Measurements from ENCODE around the gene FAM181A. TPM values are rescaled to one million over a fixed set of nuclear protein-coding genes. Genes with fewer than 3 reads are reported as not detected.
A peak's percentile ranks its signal among the peaks of the same experiment; 100 is the strongest.

The FAM181A gene
- total RNA-seq, 2 experiments from 2014 or later = not detected

DNA sequence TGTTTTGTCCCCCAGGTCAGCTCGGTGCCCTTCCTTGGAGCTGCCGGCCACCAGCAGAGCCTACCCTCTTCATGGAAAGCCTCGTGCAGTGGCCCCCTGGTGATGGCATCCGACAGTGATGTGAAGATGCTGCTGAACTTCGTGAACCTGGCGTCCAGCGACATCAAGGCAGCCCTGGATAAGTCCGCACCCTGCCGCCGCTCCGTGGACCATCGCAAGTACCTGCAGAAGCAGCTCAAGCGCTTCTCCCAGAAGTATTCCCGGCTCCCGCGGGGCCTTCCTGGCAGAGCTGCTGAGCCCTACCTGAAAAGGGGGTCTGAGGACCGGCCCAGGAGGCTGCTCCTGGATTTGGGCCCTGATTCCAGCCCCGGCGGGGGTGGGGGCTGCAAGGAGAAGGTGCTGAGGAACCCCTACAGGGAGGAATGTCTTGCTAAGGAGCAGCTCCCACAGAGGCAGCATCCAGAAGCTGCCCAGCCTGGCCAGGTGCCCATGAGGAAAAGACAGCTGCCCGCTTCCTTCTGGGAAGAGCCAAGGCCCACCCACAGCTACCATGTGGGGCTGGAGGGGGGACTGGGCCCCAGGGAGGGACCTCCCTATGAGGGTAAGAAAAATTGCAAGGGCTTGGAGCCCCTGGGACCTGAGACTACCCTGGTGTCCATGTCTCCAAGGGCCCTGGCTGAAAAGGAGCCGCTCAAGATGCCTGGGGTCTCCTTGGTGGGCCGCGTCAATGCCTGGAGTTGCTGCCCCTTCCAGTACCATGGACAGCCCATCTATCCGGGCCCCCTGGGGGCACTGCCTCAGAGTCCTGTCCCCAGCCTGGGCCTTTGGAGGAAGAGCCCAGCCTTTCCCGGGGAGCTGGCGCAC lies 1.3 kb downstream of the FAM181A start:
- ChIA-PET CTCF (no interaction called here), POLR2A (no interaction called here)
- no peak for DNase-seq
- H3K4me1 Mint-ChIP-seq (ENCODE audit: low read depth) = no peaks in the 10 kb centered on the region
- H3K27me3 Mint-ChIP-seq = no peaks in the 10 kb centered on the region
- ATAC-seq = no peak
- no peak overlapping the region for H3K27ac Mint-ChIP-seq
- no peak overlapping the region for H3K4me3 Mint-ChIP-seq
- intact Hi-C loops (cut with micrococcal nuclease) = no loop called here
- TF ChIP-seq, protein P1, sequence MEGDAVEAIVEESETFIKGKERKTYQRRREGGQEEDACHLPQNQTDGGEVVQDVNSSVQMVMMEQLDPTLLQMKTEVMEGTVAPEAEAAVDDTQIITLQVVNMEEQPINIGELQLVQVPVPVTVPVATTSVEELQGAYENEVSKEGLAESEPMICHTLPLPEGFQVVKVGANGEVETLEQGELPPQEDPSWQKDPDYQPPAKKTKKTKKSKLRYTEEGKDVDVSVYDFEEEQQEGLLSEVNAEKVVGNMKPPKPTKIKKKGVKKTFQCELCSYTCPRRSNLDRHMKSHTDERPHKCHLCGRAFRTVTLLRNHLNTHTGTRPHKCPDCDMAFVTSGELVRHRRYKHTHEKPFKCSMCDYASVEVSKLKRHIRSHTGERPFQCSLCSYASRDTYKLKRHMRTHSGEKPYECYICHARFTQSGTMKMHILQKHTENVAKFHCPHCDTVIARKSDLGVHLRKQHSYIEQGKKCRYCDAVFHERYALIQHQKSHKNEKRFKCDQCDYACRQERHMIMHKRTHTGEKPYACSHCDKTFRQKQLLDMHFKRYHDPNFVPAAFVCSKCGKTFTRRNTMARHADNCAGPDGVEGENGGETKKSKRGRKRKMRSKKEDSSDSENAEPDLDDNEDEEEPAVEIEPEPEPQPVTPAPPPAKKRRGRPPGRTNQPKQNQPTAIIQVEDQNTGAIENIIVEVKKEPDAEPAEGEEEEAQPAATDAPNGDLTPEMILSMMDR (IDR thresholded peaks at IDR 0.05) = no peak
- no peaks in the 10 kb centered on the region for H3K9me3 Mint-ChIP-seq
- no peaks in the 10 kb centered on the region for H3K36me3 Mint-ChIP-seq (ENCODE audit: low read depth)

DNA sequence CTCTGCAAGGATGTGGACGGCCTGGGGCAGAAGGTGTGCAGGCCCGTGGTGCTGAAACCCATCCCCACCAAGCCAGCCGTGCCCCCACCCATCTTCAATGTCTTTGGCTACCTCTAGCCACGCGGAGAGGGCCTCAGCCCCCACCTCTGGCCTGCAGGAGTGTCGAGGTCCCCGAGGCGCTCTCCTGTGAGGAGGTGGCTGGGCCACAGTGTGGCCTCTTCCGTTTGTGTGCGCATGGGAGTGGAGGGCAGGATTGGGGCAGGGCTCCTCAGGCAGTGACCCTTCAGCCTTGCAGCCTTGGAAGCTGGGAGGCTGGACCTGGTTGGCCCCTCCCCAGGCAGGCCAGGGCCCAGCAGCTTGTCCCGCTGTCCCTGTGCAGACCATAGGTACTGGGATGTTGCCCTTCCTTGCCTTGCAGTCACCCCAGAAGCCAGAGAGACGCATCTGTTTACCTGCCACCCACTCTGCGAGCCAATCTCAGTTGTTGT lies 1.9 kb downstream of the FAM181A start:
- ChIA-PET POLR2A (no interaction called here), CTCF (no interaction called here)
- H3K9me3 Mint-ChIP-seq = no peaks in the 10 kb centered on the region
- intact Hi-C loops (cut with micrococcal nuclease) = no loop called here
- no peaks in the 10 kb centered on the region for H3K4me1 Mint-ChIP-seq (ENCODE audit: low read depth)
- H3K27me3 Mint-ChIP-seq = no peaks in the 10 kb centered on the region
- DNase-seq (no peak), ATAC-seq (no peak)
- TF ChIP-seq, protein P1 (IDR thresholded peaks at IDR 0.05) = no peak
- no peak overlapping the region for H3K4me3 Mint-ChIP-seq
- no peak overlapping the region for H3K27ac Mint-ChIP-seq
- no peaks in the 10 kb centered on the region for H3K36me3 Mint-ChIP-seq (ENCODE audit: low read depth)

DNA sequence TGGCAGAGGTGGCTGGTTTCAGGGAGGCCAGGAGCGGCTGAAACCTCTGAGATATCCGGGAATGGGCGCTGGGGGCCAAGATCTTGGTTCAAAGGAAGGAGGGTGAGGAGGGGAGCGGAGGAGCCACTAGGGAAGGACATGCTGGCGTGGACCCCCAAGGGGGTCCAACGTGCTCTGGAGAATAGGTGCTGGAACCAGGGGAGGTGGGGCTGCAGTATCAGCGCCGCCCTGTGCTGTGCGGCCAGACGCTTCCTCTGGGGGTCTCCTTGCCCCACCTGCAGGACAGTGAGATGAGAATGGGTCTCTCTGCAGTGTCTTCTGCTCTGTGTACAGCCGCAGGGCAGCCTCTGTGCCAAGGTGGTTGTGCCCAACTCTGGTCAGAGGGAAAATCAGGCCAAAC lies 2.5 kb downstream of the FAM181A start:
- no peak overlapping the region for H3K27ac Mint-ChIP-seq
- ChIA-PET CTCF (no interaction called here), POLR2A (no interaction called here)
- H3K36me3 Mint-ChIP-seq (ENCODE audit: low read depth) = no peaks in the 10 kb centered on the region
- no peak for DNase-seq
- TF ChIP-seq, protein P1 (IDR thresholded peaks at IDR 0.05) = no peak
- no peaks in the 10 kb centered on the region for H3K4me1 Mint-ChIP-seq (ENCODE audit: low read depth)
- intact Hi-C loops (cut with micrococcal nuclease) = no loop called here
- H3K27me3 Mint-ChIP-seq = no peaks in the 10 kb centered on the region
- no peaks in the 10 kb centered on the region for H3K9me3 Mint-ChIP-seq
- ATAC-seq = no peak
- H3K4me3 Mint-ChIP-seq = no peak overlapping the region

DNA sequence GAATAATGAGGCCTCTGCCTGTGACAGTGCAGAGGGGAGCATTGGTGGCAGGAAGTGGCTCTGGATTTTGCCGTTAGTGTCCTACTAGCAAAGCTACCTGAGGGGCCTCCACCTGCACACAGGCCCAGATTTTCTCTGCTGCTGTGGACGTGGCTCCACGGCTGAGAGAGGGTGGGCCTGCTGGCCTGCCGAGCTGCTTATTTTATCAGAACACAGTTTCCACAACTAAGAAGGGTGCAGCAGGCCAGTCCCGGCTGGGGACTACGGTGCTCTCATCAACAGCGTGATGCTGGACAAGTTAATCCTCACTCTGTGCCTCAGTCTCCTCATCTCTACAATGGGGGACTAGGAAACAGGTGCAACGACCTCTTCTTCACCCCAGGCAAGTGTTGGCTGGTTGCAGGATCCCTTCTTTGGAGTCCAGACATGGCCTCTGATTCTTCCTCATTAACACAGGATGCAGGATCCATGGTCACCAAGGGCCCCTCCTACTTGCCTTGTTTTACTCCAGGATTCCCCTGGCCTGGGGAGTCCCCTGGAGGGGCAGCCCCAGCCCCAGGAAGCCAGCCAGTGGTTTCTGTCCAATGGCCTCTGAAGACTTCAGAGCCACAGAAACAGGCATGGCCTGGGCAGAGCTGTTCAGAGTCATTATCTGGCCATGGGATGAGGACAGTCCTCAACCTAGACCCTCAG lies 3.3 kb downstream of the FAM181A start:
- no peaks in the 10 kb centered on the region for H3K9me3 Mint-ChIP-seq
- DNase-seq (no peak), ATAC-seq (peak; percentile 30)
- intact Hi-C loops (cut with micrococcal nuclease) = no loop called here
- TF ChIP-seq, protein P1 (IDR thresholded peaks at IDR 0.05) = no peak
- H3K4me1 Mint-ChIP-seq (ENCODE audit: low read depth) = no peaks in the 10 kb centered on the region
- H3K36me3 Mint-ChIP-seq (ENCODE audit: low read depth) = no peaks in the 10 kb centered on the region
- ChIA-PET POLR2A (no interaction called here), CTCF (interaction anchor here (0.9 to 1.9 kb wide), 2 partner anchors 9 to 26 kb away, joined by 3 to 12 read pairs; no protein-coding TSS in a partner anchor)
- H3K27me3 Mint-ChIP-seq = no peaks in the 10 kb centered on the region
- H3K4me3 Mint-ChIP-seq = no peak overlapping the region
- H3K27ac Mint-ChIP-seq = no peak overlapping the region

DNA sequence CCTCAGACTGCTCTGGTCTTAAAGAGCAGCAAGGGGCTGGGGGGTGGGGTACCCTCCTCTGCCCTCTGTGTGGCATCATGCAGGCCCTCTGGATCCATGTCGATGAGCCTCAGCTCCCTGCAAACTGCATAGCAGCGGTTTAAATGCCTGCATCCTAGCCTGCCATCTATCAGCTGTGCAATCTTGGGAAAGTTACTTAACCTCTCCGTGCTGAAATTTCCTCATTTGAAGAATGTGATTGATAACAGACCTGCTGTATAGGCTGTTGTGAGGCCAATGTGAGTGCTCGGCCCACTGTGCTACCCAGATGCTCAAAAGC lies 3.8 kb downstream of the FAM181A start:
- H3K9me3 Mint-ChIP-seq = no peaks in the 10 kb centered on the region
- TF ChIP-seq, protein P1 (IDR thresholded peaks at IDR 0.05) = no peak
- H3K36me3 Mint-ChIP-seq (ENCODE audit: low read depth) = no peaks in the 10 kb centered on the region
- intact Hi-C loops (cut with micrococcal nuclease) = no loop called here
- CTCF ChIA-PET = interaction anchor here (0.9 to 1.9 kb wide), 2 partner anchors 9 to 26 kb away, joined by 3 to 12 read pairs; no protein-coding TSS in a partner anchor
- H3K27me3 Mint-ChIP-seq = no peaks in the 10 kb centered on the region
- DNase-seq (no peak), ATAC-seq (no peak)
- POLR2A ChIA-PET = no interaction called here
- H3K4me3 Mint-ChIP-seq = no peak overlapping the region
- no peak overlapping the region for H3K27ac Mint-ChIP-seq
- no peaks in the 10 kb centered on the region for H3K4me1 Mint-ChIP-seq (ENCODE audit: low read depth)

Data from activated CD8-positive, alpha-beta T cell treated with anti-CD3 and anti-CD28 coated beads for 36 hours (primary cell).